GM19025 (cell line): ENCODE measurements around the gene RIPK3.
"Not testable (repeated sequence)": the region's sequence is repeated elsewhere in the genome, so short reads cannot be mapped to it uniquely, and the experiment has no call there.

Source experiments
- ATAC-seq: cut with Tn5 transposase; IDR thresholded peaks from one replicate; pipeline ENCODE4 v1.9.1; 2021; ENCODE audit warnings: mild to moderate bottlenecking, low read depth, moderate library complexity; ENCODE audit not compliant: unreplicated experiment

The RIPK3 gene

DNA sequence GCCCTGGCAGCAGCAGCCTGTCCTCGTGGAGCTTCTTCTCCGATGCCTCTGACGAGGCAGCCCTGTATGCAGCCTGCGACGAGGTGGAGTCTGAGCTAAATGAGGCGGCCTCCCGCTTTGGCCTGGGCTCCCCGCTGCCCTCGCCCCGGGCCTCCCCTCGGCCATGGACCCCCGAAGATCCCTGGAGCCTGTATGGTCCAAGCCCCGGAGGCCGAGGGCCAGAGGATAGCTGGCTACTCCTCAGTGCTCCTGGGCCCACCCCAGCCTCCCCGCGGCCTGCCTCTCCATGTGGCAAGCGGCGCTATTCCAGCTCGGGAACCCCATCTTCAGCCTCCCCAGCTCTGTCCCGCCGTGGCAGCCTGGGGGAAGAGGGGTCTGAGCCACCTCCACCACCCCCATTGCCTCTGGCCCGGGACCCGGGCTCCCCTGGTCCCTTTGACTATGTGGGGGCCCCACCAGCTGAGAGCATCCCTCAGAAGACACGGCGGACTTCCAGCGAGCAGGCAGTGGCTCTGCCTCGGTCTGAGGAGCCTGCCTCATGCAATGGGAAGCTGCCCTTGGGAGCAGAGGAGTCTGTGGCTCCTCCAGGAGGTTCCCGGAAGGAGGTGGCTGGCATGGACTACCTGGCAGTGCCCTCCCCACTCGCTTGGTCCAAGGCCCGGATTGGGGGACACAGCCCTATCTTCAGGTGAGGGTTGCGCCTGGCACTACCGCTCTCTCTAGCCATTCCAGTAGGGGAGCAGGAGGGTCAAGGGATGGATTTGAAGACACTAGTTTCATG is 30.3 kb upstream of the RIPK3 start:
- no peak for ATAC-seq

DNA sequence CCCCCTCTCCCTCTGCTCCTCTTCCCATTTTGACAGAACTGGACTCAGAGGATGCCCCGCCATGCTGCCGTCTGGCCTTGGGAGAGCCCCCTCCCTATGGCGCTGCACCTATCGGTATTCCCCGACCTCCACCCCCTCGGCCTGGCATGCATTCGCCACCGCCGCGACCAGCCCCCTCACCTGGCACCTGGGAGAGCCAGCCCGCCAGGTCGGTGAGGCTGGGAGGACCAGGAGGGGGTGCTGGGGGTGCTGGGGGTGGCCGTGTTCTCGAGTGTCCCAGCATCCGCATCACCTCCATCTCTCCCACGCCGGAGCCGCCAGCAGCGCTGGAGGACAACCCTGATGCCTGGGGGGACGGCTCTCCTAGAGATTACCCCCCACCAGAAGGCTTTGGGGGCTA is 29.7 kb upstream of the RIPK3 start:
- ATAC-seq, result no peak

DNA sequence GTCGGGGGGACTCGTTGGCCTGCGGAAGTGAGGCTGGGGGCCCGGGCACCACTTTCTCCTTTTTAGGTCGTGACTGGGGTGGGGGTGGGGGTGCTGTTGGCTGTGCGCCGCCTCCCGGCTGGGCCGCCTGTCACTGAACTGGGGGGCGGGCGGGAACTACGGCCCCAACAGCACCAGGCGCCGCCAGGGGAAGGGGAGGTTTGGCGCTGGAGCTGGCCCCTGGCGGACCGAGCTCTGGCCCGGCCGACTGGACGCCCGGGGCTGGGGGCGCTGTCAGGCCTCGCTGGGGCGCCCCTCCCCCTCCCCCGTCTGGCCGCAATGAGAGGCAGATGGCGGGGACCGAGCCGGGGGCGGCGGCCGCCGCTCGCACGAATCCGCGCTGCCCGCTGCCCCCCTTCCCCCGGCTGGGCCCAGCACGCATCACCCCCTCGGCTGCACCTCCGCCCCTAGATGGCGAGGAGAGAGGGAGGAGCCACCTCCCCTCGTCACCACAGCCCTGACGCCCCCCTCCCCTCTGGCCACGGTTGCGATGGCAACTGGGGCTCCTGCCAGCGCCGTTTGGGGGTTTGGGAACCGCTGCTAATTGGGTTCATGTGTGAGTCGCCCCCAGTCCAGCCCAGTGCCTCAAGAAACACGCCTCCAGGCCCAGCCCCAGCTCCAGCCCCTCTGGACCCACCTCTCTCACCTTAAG is 28.9 kb upstream of the RIPK3 start:
- no peak for ATAC-seq

DNA sequence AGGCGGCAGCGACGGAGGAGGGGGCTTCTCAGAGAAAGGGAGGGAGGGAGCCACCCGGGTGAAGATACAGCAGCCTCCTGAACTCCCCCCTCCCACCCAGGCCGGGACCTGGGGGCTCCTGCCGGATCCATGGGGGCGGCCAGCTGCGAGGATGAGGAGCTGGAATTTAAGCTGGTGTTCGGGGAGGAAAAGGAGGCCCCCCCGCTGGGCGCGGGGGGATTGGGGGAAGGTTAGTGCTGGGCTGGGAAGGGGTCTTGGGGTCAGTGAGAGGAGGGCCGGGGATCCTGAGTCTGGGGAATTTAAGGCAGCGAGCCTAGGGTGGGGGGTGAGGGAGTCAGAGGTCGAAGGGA is 28.4 kb upstream of the RIPK3 start:
- ATAC-seq, result no peak

DNA sequence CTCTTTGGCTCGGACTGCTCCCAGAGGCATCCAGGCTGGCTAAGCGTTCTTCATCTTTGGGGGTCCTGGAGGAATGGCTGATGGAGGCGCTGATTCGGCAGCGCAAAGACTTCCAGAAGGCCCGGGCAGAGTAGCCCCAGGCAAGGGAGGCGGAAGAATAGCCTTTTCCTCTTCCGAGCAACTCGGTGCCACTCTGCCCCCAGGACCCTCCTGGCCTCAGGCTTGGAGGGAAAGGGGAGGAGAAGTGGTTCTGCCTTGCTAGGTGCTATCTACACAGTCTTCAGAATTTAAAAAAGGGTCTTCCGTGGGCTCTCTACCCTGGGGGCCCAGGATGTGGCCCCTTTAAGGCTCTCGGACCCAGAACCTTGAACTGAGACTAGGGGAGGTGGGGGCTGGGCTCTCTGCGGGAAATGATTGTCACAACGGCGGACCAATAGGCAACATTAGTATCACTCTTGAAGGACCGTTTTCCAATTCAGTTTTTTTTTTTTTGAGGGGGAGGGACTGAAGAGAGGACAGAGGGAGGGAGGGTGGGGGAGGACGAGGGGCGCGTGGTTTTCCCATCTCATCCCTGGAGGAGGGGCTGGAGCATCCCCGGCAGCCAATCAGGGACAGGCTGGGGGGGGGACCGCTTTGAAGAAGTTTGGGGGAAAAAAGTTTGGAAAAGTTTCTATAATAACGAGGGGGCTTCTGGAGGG is 27.9 kb upstream of the RIPK3 start, which contains the start of gene NFATC4:
Gene NFATC4 (plus strand): TSS at position 671 of the 698 bp plus-strand sequence. CDS start 157 bp downstream, outside the sequence.
- ATAC-seq, result no peak

DNA sequence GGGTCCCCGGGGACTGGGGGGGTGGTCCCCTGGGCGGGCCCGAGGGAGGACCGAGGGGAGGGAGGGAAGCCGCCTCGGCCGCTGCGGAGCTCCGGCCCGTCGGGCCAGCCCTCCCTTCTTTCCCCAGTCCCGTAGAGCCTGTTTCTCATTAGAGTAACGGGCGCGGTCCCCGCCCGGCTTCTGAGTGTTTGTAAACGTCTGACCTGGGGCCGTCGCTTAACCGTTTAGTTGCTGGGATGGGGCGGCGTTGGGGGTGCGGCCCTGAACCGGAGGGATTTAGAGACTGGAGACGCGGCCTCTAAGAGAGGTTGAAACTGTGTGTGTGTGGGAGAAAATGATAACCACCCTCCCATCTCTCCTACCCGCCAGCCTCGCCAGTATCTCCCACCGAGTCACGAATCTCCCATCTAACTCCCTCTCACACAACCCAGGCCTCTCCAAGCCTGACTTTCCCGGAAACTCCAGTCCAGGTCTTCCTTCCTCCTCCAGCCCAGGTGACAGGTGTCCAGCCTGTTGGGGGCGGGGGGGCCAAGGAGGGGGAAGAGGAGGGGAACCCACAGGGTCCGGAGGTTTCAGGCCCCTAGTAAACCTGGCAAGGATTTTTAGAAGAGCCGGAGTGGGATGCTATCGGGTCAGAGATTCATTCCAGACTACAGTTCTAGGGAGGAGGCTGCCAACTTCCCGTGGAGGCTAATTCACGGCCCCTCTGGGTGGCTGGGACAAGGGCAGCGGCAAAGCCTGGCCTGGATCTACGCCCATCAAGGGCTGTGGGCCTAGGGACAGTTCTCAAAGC is 27.1 kb upstream of the RIPK3 start:
- peak; percentile 52 for ATAC-seq

DNA sequence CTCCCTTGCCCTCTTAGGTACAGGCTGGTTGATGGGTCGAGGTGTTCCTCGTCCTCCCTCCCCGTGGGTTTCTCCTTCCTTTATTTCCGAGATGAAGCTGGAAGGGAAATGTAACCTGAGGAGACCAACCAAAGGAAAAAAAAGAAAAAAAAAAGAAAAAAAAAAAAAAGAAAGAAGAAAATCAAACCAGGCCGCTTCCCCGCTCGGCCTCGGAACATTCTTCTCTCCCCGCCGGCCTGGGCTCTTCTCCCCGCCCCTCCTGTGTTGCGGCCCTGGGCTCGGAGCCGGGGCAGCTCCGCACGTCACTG is 26.6 kb upstream of the RIPK3 start:
- ATAC-seq, result no peak

DNA sequence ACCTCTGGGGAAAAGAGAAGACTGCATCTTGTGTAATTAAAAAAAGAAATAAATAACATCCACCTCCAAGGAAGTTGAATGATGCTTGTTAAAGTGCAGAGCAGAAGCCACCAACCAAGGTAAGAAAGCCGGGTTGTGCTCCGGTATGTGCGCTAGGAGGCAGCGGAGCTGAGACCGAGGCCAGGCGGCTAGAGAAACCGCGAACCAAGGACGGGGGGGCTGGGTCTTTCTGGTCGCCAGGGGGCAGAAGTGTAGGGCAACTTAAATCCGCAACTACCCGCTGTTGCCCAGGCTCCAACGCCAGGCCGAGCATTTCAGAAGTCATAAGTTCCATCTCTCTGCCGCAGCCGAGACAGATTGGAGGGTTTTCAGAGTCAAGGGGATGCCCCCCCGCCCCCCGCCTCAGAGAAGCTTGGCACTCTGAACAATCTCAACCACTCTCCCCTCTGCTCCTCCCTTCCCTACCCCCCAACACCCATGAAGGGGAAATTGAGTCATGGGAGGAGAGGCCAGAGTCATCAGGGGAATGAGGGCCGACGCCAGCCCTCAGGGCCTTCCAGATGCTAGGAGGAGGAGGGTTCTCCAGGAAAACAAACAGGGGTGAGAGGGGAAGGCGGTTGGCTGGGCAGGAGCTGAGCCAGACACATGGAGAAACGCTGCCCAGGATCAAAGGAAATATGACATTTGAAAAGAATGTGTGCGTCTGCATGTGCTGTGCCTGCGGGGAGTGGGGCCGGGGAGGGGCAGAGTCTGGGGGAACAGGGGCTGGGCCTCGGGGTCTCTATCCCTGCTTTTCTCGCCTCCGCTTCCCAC is 26.0 kb upstream of the RIPK3 start:
- no peak for ATAC-seq

DNA sequence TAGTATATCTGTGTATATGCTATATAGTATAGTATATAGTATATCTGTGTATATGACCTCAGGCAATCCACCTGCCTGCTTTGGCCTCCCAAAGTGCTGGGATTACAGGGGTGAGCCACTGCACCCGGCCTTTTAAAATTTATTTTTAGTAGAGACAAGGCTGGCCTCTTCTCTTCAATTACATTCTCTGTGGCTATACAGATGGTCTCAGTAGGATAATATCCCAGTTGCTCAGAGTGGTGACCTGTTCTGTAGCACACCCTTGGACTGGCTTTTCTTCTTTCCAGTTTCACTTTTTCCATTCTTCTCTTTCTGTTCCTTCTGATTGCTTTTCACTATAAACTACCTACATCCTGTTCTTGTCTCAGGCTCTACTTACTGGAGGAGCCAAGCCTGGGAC is 25.1 kb upstream of the RIPK3 start:
- no peak for ATAC-seq

DNA sequence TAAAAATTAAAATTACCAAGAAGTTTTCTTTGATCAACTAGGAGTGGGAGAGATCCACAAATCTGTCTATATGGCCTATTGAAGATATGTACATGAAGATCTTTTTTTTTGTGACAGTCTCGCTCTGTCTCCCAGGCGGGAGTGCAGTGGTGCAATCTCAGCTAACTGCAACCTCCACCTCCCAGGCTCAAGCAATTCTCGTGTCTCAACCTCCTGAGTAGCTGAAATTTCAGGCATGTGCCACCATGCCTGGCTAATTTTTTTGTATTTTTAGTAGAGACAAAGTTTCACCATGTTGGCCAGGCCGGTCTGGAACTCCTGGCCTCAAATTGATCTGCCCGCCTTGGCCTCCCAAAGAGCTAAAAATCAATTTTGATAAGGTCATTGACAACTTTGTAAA is 23.6 kb upstream of the RIPK3 start:
- ATAC-seq, result no peak

DNA sequence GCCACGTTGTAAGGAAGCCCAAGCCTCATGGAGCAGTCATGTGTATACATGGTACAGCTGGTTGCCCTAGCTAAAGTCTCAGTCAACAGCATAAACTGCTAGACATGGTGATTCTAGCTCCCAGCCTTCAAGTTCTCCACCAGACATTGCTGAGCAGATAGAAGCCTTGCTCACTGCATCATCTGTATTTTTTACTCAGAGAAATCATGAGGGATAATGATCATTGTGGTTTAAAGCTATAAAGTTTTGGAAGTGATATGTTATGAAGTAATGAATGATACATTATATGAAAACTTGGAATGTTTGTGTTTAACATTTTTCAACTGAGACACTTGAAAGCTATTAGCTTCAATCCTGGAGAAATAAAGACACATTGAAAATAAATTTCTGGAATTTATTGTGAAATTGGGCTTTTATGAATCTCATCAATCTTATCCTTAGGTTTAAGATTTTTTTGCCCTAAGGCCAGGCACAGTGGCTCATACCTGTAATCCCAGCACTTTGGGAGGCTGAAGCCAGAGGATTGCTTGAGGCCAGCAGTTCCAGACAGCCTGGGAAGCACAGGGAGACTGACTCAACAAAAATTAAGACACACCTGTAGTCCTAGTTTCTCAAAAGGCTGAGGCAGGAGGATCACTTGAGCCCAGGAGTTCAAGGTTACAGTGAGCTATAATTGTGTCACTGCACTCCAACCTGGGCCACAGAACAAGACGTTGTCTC is 22.6 kb upstream of the RIPK3 start:
- no peak for ATAC-seq

DNA sequence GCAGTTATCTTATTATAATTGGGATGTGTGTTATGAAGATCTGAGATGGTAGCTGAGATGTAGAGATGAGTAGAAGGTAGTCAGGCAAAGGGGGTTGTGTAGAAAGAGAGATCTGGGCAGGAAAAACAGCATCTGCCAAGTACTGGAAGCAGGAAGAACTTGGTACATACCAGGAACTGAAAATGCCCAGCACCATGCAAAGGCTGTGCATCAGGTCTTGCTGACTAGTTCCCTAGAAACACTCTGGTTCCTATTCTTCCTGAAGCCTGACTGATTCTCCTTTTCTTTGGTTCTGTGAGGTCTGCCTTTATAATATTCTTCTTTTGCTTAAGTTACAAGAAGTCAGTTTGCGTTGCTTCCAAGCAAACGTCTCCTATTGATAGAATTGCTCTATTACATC is 21.5 kb upstream of the RIPK3 start:
- no peak for ATAC-seq

DNA sequence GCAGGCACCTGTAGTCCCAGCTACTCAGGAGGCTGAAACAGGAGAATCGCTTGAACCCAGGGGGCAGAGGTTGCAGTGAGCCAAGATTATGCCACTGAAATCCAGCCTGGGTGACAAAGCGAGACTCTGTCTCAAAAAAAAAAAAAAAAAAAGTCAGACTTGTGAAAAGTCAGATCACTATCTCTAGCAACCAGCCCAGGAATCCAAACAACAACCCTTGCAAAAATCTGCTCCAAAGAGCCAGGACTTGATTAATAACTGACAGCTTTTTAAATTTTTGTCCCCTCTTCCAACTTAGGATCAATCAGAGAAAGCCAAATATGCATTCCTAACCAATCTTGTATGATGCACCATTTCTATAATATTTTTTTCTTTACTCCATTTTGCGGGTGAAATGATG is 20.5 kb upstream of the RIPK3 start:
- ATAC-seq, result no peak

DNA sequence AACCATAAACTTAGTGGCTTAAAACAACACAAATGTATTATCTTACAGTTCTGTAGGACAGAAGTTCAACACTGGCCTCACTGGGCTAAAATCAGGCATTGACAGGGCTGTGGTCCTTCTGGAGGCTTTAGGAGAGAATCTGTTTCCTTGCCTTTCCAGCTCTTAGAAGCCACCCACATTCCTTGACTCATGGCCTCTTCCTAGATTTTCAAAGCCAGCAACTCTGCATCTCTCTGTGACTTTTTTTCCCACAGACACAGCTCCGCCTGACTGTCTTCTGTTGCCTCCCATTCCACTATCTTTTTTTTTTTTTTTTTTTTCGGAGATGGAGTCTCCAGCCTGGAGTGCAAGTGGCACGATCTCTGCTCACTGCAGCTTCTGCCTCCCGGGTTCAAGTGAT is 16.4 kb upstream of the RIPK3 start:
- no peak for ATAC-seq

DNA sequence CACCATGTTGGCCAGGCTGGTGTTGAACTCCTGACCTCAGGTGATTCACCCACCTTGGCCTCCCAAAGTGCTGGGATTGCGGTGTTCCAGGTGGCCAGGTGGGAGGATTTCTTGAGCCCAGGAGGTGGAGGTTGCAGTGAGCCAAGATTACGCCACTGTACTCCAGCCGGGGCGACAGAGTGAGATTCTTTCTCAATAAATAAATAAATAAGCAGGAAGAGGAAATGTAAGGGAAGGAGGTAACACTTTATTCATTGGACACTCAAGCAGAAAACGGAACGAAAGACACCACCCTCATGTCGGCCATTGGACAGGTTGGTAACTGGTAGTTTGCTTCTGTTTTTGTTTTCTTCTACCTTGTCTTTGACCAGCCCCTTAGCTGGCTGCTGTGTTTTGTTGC is 15.2 kb upstream of the RIPK3 start:
- ATAC-seq, result no peak

DNA sequence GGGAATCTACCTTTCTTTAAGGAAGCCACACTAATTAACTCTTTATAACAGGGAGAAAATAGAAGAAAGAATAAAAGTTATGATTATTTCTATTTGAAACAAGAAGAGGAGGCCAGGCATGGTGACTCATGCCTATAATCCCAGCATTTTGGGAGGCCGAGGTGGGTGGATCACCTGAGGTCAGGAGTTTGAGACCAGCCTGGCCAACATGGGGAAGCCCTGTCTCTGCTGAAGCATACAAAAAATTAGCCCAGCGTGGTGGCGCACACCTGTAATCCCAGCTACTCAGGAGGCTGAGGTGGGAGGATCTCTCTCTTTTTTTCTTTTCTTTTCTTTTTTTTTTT is 14.7 kb upstream of the RIPK3 start:
- not testable (repeated sequence) for ATAC-seq

DNA sequence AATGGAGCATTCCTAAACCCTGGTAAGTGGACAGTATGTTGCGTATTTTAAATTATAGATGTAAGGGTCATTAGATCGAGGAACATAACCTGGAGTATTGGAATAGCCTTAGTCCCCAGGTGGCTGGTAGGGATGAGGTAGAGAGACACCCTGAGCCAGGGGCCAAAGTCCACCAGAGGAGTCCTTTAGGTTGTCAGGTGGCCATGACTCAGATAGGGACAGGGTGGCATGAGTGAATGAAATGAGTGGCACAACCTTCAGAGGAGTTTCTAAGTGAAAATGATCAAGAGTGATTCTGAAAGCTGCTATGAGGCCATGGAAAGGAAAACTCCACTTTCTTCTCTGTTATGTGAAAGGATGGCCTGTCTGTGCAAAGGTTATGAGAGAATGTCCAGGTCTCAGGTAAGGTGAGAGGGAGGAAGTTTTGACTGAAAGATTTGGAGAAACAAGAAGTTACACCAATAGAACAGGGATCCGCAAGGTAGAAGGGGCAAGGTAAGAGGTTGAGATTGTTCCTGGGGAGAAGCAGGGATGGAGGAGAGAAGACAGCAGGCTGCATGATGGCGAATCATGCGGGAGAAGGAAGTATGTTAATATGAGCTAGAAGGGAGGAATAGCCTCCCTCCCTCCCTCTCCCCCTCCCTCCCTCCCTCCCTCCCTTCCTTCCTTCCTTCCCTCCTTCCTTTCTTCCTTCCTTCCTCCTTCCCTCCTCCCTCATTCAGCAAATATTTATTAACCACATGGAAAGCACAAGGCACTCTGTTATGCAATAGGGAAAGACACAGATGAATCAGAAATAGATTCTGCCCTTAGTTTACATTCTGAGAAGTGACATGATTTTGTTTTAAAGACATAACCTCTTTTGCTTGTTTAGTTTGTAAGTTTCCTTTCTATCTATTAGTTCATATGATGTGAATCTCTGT is 14.0 kb upstream of the RIPK3 start:
- no peak for ATAC-seq

DNA sequence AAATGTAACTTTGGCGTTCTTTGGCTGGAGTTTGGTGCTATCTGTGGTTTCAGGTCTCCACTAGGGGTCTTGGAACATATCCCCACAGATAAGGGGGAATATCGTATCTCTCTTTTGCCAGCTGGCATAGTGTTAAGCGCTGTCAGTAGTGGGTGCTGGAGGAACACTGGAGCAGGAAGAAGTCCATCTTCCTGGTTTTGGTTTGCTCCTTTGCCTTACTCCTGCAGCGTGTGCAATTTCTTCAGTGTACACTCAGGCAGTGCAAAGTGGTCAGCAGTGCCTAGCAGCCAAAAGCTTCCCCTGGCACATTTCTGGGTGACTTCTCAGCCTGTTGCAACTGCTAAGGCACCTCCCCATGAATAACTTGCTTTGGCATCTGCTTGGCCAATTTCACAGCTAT is 11.7 kb upstream of the RIPK3 start:
- ATAC-seq, result no peak

DNA sequence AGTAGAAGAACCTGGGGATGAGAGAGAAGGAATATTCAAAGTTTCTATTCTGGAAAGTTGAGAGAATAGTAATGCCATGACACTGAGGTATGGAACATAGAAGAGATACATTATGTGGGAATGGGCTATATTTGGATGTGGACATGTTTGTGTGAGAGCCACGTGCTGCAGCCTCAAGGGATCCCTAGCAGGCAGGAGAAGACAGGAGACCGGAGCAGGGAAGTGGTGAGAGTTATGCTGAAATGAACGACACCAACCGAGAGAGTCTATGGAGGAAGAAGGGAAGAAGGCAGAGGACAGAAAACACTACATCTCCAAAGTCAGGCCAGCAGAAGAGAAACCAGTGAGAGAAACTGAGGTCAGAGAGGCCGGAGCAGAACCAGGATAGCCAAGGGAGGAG is 10.0 kb upstream of the RIPK3 start:
- no peak for ATAC-seq
